GM21723 (cell line): ENCODE data around the gene RIPOR1.
"Not testable (repeated sequence)": the region's sequence is repeated elsewhere in the genome, so short reads cannot be mapped to it uniquely, and the experiment has no call there.

Experiments used
- ATAC-seq: cut with Tn5 transposase; IDR thresholded peaks from one replicate; pipeline ENCODE4 v1.9.1; 2021; ENCODE audit warnings: mild to moderate bottlenecking, moderate library complexity; ENCODE audit not compliant: unreplicated experiment

Gene RIPOR1

DNA sequence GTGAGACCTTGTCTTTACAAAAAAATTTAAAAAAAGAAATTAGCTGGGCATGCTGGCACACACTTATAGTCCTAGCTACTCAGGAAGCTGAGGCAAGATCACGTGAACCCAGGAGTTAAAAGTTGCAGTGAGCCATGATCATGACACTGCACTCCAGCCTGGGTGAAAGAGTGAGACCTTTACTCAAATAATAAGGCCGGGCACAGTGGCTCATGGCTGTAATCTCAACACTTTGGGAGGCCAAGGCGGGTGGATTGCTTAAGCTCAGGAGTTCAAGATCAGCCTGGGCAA lies 11.5 kb upstream of the RIPOR1 start:
- ATAC-seq = no peak

DNA sequence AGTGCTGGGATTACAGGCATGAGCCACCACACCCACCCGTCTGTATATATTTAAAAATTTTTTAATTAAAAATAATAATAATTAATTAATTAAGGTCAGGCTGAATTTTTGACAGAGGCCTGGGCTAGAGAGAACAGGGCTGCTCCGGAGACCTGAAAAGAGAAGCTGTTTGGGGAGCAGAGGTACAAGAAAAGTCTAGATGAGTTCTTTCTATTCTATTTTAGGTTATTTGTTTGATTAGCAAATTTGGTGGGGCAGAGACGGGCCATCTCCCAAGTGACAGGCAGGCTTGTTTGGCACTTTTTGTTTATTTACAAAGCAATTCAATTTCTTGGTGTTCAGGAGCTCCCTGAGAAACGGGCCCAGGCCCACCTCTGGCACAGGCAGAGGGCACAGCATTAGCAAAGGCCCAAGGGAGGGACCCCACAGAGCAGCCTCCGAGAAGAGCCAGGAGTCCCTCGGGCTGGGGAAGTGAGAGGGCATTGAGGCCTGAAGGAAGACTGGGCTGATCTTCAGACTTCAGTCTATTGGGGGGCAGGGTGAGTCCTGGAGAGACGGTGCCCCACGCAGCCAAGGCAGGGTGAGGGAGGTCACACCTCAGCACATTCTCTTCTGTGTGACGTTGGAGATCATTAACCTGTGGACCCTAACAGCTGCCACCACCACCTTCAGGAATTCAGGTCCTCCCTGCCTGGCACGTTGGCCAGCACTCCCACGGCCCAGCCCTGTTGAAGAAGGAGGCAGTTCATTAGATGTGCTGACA lies 10.8 kb upstream of the RIPOR1 start:
- peak; percentile 50 for ATAC-seq

DNA sequence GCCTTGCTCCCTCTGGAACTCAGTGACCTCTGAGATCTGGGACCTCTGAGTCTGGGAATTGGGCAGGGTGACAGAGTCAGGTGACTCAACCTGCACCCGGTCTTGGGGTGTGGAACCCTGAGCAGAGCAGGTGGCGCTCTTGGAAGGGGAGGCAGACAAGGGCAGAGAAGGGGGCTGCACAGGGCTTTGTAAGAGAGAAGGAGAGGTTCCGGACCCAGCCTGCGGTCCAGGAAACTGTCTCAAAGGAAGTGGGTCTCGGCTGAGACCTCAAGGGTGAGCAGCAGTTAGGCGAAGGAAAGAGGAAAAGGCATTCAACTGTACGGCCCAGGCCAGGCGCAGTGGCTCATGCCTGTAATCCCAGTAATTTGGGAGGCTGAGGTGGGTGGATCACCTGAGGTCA lies 10.0 kb upstream of the RIPOR1 start:
- no peak for ATAC-seq

DNA sequence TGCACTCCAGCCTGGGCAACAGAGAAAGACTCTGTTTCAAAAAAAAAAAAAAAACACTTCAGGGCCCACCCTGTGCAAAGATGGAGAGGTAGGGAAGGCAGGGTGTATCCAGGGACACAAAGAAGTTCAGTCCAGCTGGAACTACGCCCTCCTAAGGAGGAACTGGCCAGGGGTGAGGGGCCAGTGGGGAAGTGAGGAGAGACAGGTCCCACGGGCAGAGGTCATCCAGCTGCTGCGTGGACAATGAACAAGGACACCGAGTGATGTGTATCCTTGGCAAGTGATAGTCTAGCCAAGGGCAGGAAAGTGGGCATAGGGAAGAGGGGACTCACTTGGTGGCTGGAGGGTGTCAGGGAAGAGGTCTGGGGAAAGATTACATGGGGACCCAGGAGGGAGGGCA lies 9.4 kb upstream of the RIPOR1 start:
- no peak for ATAC-seq

DNA sequence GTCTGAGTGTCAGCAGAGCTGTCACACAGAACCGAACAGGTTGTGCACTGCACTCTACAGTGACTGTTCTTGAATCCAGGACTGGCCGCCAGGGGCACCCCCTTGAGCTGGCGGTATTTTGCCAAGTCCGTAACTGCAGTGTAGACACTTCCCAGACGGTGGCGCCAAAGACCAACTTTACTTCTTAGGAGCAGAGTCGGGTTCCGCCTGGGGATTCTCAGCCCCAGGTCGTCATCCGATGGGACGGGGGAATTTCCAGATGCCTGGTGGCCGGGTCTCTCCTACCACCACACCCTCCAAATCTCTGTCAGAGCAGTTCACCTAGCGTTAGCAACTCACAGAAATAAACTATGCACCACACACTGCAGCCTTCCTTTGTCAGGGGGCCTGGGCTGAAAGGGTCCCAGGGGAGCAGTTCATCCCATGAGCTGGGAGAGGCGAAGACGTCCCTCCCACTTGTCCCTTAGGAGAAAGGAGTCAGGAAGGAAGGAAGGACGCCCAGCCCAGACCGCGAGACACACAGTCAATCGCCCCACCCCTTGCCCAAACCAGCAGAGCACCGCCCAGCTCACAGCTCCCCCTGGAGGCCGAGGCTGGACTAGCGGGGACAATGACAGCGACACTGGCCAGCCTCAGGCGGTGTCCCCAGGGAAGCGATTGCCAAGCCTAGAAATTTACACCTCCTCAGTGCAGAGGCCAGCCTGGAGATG lies 7.4 kb upstream of the RIPOR1 start:
- ATAC-seq = peak; percentile 59

DNA sequence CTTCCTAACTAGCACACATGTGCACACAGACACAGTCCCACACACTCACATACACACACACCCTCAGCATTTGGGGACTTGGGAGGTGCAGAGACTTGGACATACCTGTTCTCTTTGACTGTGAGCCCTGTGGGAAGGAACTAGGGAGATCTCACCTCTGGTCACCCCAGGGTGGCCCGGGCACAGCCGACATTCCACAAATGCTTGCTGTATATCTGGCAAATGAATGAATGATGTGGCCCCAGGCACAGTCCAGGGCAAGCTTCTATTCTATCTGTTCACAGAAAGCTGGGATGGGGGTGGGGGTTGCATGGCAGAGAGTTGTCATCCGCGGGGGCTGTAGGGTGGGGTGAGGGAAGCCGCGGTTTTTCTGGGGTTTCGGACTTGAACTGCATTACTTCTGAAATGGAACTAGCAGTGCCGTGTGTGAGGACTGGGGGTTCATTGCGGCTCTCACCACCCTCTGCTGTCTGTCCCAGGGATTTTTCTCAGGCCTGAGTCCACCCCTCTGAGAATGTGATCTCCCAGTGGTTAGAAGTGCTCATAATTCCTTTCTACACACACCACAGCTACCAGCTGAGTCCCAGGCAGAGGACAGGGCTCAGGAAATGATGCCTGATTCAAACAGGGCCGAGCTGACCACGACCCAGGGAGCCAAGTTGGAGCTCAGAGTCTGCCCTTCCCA lies 3.3 kb upstream of the RIPOR1 start:
- ATAC-seq = no peak

DNA sequence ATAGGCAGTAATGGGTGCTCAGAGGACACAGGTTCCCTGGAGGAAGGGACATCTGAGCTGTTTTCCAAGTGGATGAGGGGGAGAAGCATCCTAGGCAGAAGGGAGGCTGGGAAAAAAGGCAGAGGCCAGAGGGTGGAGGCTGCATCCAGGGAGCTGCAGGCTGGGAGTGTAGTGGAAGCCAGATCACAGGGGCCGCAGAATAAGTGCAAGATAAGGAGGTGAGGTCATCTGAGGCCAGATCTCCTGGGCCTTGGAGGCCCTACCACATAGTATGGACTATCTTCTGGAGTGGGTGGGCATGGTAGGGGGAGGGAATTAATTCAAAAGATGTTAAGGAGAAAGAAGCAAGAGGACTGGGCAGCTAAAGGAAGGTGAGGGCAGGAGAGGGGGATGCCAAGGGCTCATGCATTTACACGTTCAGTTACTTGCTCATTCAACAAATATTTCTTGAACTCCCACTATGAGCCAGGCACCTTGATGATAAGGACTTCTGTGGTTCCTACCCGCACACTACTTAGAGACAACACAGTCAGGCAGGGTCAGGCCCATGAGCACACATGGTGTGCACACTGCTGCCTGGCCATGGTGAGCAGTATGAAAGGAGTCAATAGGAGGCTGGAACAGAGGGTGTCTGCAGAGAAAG lies 2.4 kb upstream of the RIPOR1 start:
- no peak for ATAC-seq

DNA sequence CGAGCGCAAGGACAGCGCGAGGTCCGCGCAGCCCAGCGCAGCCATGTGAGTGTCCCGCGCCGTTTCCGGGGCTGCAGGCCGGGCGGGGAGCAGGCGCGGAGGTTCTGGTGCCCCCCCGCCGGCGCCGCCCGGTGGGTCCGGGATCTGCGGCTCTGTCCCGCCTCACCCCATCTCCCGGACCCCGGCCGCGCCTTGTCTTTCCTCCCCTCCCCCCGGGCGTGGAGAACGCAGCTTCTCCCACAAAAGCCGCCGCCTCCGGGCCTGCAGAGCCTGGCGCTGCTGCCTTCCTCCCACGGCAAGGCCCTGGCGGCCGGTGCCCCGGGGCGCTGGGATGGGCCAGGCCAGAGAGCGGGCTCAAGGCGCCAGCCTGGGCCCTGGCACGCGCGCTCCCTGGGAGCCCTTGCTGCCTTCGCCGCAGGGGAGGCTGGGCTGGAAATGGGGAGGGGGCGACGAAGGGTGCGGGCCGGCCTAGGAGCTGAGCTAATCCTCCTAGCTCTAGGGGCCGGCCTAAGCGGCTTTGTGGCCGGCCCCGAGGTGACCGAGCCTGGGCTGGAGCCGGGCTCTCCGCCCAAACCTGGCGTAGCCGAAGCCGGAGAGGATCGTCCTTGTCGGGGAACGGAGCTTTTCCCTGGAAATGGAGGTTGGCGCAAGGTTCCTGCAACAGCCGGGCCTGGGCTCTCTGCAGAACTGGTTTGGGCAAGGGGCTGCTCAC lies 397 bp downstream of the RIPOR1 start:
- ATAC-seq = peak; percentile 18

DNA sequence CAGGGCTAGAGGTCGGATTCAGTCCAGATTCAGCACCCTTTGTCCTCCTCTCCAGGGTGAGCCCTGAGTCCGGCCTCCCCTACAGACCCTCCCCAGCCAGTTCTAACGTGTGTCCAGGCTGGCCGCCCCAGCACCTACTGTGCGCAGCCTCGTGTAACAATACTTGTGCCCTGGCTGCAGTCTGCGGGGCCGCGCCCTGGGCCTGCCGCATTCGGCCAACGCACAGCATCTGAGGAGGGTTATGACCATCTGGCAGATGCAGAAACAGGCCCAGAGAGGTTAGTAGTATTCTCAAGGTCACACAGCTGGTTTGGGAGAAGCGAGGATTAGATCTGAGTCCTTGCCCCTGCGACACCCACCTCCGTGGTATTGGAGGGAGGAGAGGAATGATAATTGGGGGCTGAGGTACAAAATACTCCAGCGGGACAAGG lies 968 bp downstream of the RIPOR1 start:
- no peak for ATAC-seq

DNA sequence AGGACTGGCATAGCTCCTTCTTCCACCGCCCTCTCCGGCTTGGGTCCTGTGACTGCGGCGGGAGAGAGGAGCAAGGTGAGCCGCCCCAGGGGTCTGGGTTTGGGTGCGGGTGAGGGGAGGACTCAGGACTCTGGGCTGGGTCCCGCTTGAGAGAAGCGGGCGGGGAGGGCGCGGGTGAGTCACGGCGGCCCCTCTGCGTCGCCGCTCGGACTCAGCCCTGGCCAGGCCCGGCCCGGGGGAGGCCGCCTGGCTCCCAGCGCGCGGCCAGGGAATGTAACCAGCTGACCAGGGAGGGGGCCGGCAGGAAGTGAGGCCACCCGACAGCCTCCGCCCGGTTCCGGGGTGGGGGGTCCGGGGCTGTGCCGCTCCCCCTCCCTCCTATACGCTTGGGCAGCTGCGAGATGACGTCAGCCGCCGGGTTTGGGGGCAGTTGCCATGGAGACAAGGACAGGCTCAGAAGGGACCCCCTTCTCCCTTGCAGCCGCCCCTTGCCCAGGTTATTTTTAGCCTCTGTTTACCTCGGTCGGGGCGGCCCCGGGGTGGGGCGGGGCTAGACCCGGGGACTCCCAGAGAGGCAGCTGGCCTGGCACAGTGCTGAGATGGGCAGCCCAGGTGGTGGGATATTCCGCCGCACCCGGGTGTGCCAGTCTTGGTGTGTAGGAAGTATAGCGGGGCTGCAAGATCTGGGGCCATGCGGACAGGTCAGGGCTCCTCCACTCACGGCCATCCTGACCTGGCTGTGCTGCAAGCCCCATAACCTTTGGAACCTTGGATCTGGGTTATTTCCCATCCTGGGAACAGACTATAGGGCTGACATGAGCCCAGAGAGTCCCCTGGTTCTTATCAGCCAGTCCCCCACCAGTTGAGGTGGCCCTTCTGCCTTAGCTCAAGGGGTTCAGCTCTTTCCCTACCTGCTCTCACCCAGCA lies 1.6 kb downstream of the RIPOR1 start:
- peak; percentile 47 for ATAC-seq

DNA sequence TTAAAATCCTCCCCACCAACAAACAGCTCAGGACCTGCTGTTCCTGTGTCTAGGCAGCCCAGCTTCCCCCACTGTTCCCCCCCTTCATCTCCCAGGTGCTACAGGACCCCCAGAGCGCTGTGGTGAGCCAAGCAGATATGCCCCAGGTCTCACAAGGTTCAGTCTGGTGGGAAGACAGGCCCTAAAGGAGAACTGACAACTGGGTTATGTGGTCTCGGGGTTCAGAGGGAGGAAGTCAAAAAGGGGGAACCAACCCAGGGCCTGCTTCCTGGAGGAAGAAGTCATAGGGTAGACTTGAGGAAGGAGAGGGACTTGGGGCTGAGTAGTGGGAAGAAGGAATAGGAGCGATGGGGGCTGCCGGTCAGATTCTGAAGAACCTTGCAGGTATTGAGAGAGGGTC lies 2.6 kb downstream of the RIPOR1 start:
- ATAC-seq = no peak

DNA sequence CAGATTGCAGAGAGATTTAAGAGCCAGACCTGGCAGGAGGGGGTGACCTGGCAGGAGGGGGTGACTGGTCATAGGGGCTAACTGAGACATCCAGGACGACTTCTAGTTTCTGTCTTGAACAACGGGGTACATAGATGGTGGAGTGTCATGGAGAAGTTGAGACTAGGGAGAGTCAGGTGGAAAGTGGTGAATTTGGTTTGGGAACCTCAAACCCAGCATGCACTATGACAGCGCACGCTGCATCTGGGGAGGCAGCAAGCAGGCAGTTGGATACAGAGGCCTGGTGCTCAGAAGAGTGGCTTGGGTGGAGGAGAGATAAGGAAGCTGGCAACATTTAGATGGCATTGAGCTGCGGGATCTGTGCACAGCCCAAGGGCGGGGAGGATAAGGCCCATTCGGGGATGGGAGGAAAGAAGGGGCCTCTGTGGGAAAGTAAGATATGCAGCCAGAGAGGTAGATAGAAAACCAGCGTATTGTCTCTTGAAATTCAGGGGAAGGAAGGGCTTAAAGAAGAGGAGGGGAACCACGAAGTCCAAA lies 4.5 kb downstream of the RIPOR1 start:
- no peak for ATAC-seq

DNA sequence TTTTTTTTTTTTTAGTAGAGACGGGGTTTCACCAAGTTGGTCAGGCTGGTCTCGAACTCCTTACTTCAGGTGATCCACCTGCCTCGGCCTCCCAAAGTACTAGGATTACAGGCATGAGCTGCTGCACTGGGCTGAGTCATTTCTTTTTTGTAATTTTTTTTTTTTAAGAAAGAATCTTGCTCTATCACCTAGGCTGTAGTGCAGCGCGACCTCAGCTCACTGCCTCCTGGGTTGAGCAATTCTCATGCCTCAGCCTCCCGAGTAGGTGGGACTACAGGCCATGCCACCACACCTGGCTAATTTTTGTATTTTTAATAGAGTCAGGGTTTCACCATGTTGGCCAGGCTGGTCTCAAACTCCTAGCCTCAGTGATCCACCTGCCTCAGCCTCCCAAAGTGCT lies 5.4 kb downstream of the RIPOR1 start:
- ATAC-seq = not testable (repeated sequence)

DNA sequence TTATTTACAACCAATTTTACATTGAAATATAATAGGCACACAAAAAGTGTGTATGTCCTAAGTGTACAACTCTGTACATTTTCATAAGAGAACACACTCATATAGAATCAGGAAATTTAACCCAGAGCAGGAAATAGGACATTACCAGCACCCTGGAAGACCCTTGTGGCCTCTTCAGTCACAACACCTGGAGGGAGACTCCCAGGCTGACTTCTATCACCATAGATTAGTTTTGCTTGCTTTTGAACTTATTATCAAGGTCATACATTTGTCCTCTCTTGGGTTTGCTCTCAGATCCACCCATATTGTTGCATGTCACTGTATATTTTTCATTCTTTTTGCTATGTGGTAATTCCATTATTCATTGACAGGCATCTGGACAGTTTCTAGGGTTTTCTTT lies 5.8 kb downstream of the RIPOR1 start:
- ATAC-seq = no peak

DNA sequence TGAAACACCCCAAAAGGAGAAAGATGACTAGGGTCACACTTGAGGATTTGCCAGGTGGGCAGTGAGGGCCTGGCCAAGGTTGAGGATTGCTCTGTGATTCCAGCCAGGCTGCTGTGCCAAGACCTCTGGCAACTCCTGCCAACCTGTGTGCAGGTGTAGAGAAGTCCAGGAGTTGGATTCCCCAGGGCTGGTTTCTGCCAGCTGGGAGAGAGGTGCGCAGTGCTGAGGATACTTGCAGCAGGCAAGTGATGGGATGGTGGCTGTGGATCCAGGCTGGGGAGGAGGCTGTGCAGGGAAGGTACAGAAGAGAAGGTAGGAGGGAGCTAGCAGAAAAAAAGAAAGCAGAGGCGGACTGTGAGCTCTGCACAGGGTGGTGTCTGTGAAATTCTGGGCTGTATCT lies 6.6 kb downstream of the RIPOR1 start:
- ATAC-seq = no peak

DNA sequence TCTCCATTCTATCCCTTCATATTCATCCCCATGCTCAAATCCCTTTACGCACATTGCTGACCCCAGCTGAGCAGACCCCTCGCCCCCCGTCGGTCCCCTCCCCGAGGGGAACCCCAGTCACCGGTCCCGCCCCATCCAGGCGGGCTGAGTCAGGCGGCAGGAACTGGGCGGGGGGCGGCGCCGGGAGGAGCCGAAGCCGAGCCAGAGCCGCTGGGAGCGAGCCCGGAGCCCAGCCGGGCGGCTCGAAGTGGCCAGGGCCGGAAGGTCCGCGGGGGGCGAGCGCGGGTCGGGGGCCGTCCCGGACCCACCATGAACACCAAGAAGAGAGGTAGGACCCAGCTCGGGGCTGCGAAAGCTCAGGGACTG lies 8.6 kb downstream of the RIPOR1 start:
- peak; percentile 50 for ATAC-seq

DNA sequence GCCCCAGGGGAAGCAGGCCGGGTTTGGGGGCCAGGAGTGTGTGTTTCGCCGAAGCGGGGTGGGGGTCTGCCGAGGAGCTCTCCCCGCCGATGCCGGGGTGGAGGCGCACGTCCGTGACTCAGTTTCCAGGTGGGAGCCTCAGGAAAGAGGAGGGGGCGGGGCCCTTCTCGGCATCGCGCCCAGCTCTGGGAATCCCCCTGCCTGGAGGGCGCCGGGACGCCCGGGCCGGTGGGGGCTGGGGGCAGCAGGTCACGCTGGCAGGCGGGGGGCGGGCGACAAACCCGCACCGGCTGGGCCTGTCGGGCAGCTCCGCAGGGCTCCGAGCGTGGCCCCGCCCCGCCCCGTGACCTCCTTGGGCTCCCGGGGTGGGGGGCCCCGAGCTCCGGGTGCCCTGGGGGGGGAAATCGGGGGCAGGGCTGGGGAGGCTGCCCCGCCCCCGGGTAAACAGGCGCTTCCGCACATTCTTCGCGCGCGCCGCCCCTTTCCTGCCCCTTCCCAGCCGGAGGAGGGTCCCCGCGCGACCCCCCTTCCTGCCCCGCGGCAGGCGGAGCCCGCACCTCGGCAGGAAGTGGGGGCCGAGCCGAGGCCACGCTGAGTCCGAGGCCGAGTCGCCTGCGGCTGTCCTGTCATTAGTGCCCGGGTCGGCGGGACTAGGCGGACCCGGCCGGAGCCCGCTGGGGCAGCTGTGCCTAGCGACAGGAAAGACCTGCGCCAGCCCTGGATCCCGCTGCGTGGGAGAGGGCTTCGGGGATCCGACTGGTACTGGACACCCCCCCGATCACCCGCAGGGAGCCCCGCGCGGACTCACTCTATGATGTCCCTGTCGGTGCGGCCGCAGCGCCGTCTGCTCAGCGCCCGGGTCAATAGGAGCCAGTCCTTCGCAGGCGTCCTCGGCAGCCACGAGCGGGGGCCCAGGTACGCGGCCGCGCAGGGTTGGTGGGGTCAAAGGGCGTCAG lies 9.3 kb downstream of the RIPOR1 start:
- ATAC-seq = peak; percentile 49

DNA sequence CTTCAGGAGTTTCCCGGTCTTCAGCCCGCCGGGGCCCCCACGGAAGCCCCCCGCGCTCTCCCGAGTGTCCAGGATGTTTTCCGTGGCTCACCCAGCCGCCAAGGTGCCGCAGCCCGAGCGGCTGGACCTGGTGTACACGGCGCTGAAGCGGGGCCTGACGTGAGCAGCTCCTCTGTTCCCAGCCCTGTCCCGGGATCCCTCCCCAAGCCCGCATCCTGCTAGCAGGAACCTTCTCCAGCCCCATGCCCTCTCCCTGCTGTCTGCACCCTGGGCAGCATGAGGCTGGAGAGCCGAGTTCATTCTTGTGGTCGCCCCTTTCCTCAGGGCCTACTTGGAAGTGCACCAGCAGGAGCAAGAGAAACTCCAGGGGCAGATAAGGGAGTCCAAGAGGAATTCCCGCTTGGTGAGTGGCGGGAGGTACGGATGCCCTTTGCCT lies 10.1 kb downstream of the RIPOR1 start:
- ATAC-seq = no peak

DNA sequence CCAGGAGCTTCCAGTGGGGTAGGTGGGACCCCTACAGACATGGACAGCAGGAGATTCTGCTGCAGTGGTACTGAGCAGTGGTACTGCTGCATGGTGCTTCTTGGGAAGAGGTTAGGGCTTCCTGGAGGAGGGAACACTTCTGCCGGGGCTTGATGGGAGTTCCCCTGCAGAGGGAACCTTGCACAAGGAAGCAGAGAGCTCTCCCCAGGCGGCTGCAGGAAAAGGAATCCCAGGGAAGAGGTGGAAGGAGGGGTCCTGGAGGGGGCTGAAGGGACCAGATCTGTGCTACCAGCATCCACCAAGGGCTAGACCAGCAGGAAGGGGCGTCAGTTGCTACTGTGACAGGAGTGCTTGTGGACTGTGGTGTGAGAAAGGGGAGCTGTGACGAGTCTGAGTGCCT lies 10.6 kb downstream of the RIPOR1 start:
- ATAC-seq = no peak
